Pancreas (tissue), 10 donors: ENCODE results near the gene BLACAT1. TPM values are rescaled to one million over a fixed set of nuclear protein-coding genes. Genes with fewer than 3 reads are reported as not detected.

ENCODE experiments used
- ATAC-seq, 4 donors: fragments of 200-7000 bp; cut with Tn5 transposase; one replicate each; pipeline versions ENCODE4 v1.8.0 to v1.9.1; 2020; ENCODE audit warnings: mild to moderate bottlenecking in 4 of 4, moderate library complexity in 4 of 4
- DNase-seq, 6 donors: peaks; one replicate each; pipeline ENCODE4 v3.0.0-alpha.2; 2020
- FAIRE-seq: peaks from 2 replicates; lab custom pipeline; 2012; peaks lifted over from hg19 to GRCh38; lab: Jason Lieb, UNC
- H3K27ac ChIP-seq, 4 donors: fragments of 200-600 bp; sonication (generic); 1 replicate in 3 of 4; 2 replicates in 1 of 4; pipeline versions ENCODE4 v1.5.0 to v1.8.0; 2020
- H3K27me3 ChIP-seq, 4 donors: fragments of 200-600 bp; one replicate each; pipeline ENCODE4 v1.8.0; 2021
- H3K36me3 ChIP-seq, 3 donors: fragments of 200-600 bp; sonication (generic) in 1 of 3; one replicate each; pipeline versions ENCODE4 v1.5.0 to v1.8.0; 2020 to 2021
- H3K4me1 ChIP-seq, 3 donors: fragments of 200-600 bp; one replicate each; pipeline ENCODE4 v1.8.0; 2021
- H3K4me3 ChIP-seq, 4 donors: fragments of 200-600 bp; sonication (generic) in 2 of 4; one replicate each; pipeline versions ENCODE4 v1.5.0 to v1.8.0; 2020 to 2021
- H3K9me3 ChIP-seq, 4 donors: fragments of 200-600 bp; one replicate each; pipeline ENCODE4 v1.8.0; 2021
- WGBS, 2 donors: extraction: QIAGEN DNeasy Blood & Tissue Kit; methylation state at CpG; one replicate each; pipeline ENCODE4 v1.1.7; 2013; 5-methylcytosine and 5-hydroxymethylcytosine counted together
- intact Hi-C, 3 donors: fragments of 100-400 bp; cut with DNase I; formaldehyde crosslinking; loops; one replicate each; pipeline versions ENCODE4 v1.11.1 to v1.14.2; 2022
- polyA plus RNA-seq, 2 donors: library from polyadenylated mRNA; stranded (reverse); fragments of 200-250 nt; gene quantifications; one replicate each; pipeline ENCODE4 v1.2.3, GENCODE V29; 2013
- total RNA-seq, 6 donors: library from RNA; stranded (reverse); fragmentation: NEBNext Ultra II Directional in 4 of 6; extraction: Animal tissue kit (Norgen Biotek cat#: 25700) in 4 of 6; gene quantifications; one replicate each; pipeline versions ENCODE4 v1.2.1 to v1.2.4, GENCODE V29; 2021 to 2023
- TF ChIP-seq, protein P1 (sequence below), 4 donors: fragments of 200-600 bp; sonication (generic) in 3 of 4; IDR thresholded peaks; one replicate each; pipeline versions ENCODE4 v1.5.0 to v1.8.0; 2021; ENCODE audit warnings: antibody characterized with exemption in 4 of 4
- donor health status: healthy with polysubstance abuse.
- donor health status: DM: no; HTN: no; CAD: no; lungs with moderate emphysema.
- donor health status: DM: no; HTN: no; CAD: no.
- donor health status: control.
- donor health status: control.
- donor health status: Bipolar disorder and iron deficiency.
- donor health status: DM: yes; HTN: yes; CAD: no.
- donor health status: DM: no; HTN: no; CAD: no.
- donor health status: DM: no; HTN: no; CAD: no.
- donor health status: DM: yes; HTN: yes; CAD: no.

BLACAT1 gene
- total and polyA plus RNA-seq, 8 donors: 0.09 to 0.34 (median 0.17) TPM; not detected in 2

DNA sequence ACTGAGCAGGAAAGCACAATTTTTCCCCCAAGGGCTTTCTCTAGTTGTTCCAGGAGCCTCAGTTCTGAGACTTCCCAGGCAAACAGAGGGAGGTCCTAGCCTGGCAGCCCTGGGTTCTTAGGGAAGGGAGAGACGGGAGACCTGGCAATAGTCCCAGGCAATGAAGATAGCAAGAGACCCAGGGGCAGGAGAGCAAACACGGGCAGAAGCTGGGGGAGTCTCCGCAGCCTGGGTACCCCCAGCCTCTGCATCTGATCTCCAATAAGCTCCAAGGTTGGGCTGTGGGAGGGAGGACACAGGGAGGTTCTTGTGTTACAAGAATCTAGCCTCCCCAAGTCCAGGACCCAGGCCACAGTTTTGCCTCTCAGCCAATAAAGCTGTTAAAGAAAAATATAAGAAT, 2.4 kb downstream of the BLACAT1 start:
- H3K4me1 ChIP-seq: peaks cover 0 to 10% (median 4%) of the 10 kb centered on the region in 3 donors
- ATAC-seq (no peak), DNase-seq (no peak), FAIRE-seq (no peak)
- peaks cover 0 to 27% (median 8%) of the 10 kb centered on the region in 4 donors for H3K27me3 ChIP-seq
- WGBS, 2 donors: 16 to 18% methylated on average over 3 of the region's 3 CpGs
- no peaks in the 10 kb centered on the region for H3K36me3 ChIP-seq
- intact Hi-C loops: no loop called here
- no peak overlapping the region for H3K27ac ChIP-seq
- TF ChIP-seq, protein P1, sequence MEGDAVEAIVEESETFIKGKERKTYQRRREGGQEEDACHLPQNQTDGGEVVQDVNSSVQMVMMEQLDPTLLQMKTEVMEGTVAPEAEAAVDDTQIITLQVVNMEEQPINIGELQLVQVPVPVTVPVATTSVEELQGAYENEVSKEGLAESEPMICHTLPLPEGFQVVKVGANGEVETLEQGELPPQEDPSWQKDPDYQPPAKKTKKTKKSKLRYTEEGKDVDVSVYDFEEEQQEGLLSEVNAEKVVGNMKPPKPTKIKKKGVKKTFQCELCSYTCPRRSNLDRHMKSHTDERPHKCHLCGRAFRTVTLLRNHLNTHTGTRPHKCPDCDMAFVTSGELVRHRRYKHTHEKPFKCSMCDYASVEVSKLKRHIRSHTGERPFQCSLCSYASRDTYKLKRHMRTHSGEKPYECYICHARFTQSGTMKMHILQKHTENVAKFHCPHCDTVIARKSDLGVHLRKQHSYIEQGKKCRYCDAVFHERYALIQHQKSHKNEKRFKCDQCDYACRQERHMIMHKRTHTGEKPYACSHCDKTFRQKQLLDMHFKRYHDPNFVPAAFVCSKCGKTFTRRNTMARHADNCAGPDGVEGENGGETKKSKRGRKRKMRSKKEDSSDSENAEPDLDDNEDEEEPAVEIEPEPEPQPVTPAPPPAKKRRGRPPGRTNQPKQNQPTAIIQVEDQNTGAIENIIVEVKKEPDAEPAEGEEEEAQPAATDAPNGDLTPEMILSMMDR (IDR thresholded peaks at IDR 0.05): no peak
- H3K4me3 ChIP-seq: no peak overlapping the region
- no peaks in the 10 kb centered on the region for H3K9me3 ChIP-seq

DNA sequence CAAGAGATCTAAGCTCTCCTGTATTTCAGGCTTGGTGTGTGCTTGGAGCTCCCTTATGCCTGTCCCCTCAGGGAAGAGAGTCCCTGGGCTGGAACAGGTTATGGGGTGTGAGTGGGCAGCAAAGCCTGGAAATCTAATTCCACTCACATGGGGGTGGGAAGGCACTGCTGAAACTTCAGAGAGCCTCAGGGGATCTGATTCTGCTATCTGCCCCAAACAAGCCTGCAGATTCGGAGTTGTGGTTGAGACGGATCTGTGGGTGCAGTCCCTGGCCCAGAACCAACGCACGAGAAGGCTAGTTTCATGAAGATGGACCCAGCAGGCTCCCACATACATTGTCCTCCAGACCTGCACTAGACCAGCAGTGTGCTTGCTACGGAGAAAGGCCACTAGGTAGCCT, 2.9 kb downstream of the BLACAT1 start:
- ATAC-seq (no peak), FAIRE-seq (no peak), DNase-seq (no peak)
- H3K4me3 ChIP-seq: no peak overlapping the region
- H3K36me3 ChIP-seq: no peaks in the 10 kb centered on the region
- H3K27ac ChIP-seq: no peak overlapping the region
- peaks cover 0 to 27% (median 8%) of the 10 kb centered on the region in 4 donors for H3K27me3 ChIP-seq
- peaks cover 0 to 10% (median 4%) of the 10 kb centered on the region in 3 donors for H3K4me1 ChIP-seq
- TF ChIP-seq, protein P1 (IDR thresholded peaks at IDR 0.05): no peak
- H3K9me3 ChIP-seq: no peaks in the 10 kb centered on the region
- 60 to 75% methylated on average over 5 of the region's 5 CpGs for WGBS, 2 donors
- intact Hi-C loops: no loop called here

DNA sequence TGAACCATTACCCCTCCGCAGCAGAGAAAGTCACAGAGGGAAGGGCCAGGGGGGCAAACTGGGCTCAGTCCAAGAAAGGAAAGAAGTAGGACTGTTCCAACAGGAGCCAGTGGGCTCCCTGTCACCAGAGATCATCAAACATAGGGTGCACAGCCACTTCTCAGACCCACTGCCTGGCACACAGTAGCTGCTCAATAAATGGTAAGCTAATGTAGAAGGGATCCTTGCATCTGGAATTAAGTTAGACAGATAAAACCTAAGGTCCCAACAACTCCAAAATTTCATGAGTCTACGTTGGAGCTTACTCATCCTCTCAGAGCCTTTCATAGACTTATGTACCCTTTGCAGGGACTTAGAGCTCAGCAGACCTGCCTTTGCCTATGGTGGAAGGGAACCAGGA, 3.5 kb downstream of the BLACAT1 start:
- Histone ChIP-seq H3K4me1 (peaks cover 0 to 10% (median 4%) of the 10 kb centered on the region in 3 donors), H3K9me3 (no peaks in the 10 kb centered on the region), H3K27me3 (peaks cover 0 to 27% (median 8%) of the 10 kb centered on the region in 4 donors), H3K36me3 (no peaks in the 10 kb centered on the region), H3K27ac (no peak overlapping the region), H3K4me3 (no peak overlapping the region)
- no peak for ATAC-seq
- WGBS, 2 donors: 64 to 80% methylated on average over 2 of the region's 2 CpGs
- DNase-seq: no peak
- intact Hi-C loops: no loop called here
- FAIRE-seq: no peak
- TF ChIP-seq, protein P1 (IDR thresholded peaks at IDR 0.05): no peak

DNA sequence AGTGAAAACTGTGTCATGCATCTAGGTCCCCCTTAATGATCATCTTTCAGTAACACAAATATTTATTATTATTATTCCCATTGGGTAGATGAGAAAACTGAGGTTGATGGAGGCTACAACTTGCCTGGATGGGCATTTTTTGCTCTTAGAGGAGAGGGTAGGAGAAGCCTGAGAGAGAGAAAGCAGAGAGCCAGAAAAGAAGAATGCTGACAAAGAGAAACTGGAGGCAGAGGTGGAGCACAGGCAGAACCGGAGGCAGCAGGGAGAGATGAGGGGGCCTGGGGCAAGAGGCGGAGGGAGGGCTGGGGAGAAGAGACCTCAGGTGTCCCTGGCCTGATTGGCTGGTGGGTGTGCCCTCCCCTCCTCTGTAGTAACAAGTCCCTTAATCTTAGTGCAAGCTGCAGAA, 4.1 kb downstream of the BLACAT1 start:
- H3K27ac ChIP-seq: no peak overlapping the region
- FAIRE-seq (no peak), DNase-seq (no peak), ATAC-seq (no peak)
- TF ChIP-seq, protein P1 (IDR thresholded peaks at IDR 0.05): no peak
- WGBS, 2 donors: 75 to 77% methylated on average over 2 of the region's 2 CpGs
- H3K4me1 ChIP-seq: peaks cover 0 to 10% (median 4%) of the 10 kb centered on the region in 3 donors
- intact Hi-C loops: no loop called here
- H3K4me3 ChIP-seq: no peak overlapping the region
- H3K9me3 ChIP-seq: no peaks in the 10 kb centered on the region
- H3K36me3 ChIP-seq: no peaks in the 10 kb centered on the region
- H3K27me3 ChIP-seq: peaks cover 0 to 27% (median 8%) of the 10 kb centered on the region in 4 donors

DNA sequence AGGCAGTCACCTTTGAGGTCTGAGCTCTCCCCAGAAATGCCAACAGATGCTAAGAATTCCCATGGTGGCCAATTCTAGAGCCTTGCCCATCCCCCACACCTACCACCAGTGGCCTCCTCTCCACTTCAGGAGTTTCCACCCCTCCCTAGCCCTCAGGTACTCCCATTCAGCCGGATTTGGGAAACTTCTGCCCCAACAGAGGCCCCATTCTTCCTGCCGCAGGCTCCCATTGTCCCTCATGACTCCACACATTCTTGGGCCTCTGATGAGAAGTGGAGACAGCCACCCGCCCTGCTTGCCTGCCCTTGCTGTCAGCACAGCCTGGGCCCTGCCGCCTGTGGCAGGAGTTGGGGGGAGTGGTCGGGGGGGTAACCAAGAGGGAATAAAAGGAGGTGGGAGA, 4.6 kb downstream of the BLACAT1 start:
- no peaks in the 10 kb centered on the region for H3K9me3 ChIP-seq
- WGBS, 2 donors: 51 to 55% methylated on average over 5 of the region's 5 CpGs
- H3K4me3 ChIP-seq: no peak overlapping the region
- peaks cover 0 to 26% (median 7%) of the 10 kb centered on the region in 4 donors for H3K27me3 ChIP-seq
- H3K36me3 ChIP-seq: no peaks in the 10 kb centered on the region
- ATAC-seq (no peak), DNase-seq (no peak), FAIRE-seq (no peak)
- TF ChIP-seq, protein P1 (IDR thresholded peaks at IDR 0.05): no peak
- no peak overlapping the region for H3K27ac ChIP-seq
- intact Hi-C loops: no loop called here
- peaks cover 0 to 4% (median 1%) of the 10 kb centered on the region in 3 donors for H3K4me1 ChIP-seq
